ENCODE results near the gene MTMR3. TPM values are rescaled to one million over a fixed set of nuclear protein-coding genes. Genes with fewer than 3 reads are reported as not detected.

The MTMR3 gene
- total and polyA plus RNA-seq, 2 of the 8 experiments (the other 6 are each of a cell fraction or from before 2014, with no cell fraction given) = 16.9 to 18.5 TPM

- Histone ChIP-seq H2AK5ac (ENCODE audit: low read depth, low read length) (no peak overlapping the region), H2BK12ac (ENCODE audit: low read depth, low read length) (no peak overlapping the region), H3K27ac (ENCODE audit: low read depth, low read length) (no peak overlapping the region), H2BK5ac (ENCODE audit: low read depth, low read length) (no peak overlapping the region), H4K20me1 (replicated peaks in 1 of 2; ENCODE audit: control insufficient read depth in 1 of 2, insufficient read depth in 2 of 2, low read length in 2 of 2) (no peaks in the 10 kb centered on the region), H3K4me2 (ENCODE audit: insufficient read depth in 1 of 2, low read depth in 2 of 2, low read length in 2 of 2) (no peak overlapping the region), H2BK15ac (ENCODE audit: low read length) (no peak overlapping the region), H3K36me3 (ENCODE audit: control insufficient read depth in 2 of 4, insufficient read depth in 4 of 4, low read length in 3 of 4) (peaks cover 0 to 4% (median 2%) of the 10 kb centered on the region in 4 experiments; a peak in 3 of 8 replicates), H4K91ac (replicated peaks; ENCODE audit: insufficient read length, low read length) (no peak overlapping the region), H3K56ac (replicated peaks; ENCODE audit: insufficient read length, low read depth, low read length) (no peak overlapping the region), H3K4ac (replicated peaks; ENCODE audit: insufficient read length, low read depth, low read length) (no peak overlapping the region), H3K9ac (replicated peaks in 1 of 4; ENCODE audit: extremely low read depth in 1 of 4, low read depth in 3 of 4, low read length in 3 of 4) (no peak overlapping the region), H4K5ac (ENCODE audit: insufficient read length, low read depth, low read length) (no peak overlapping the region), H3K23me2 (ENCODE audit: low read depth, low read length) (no peaks in the 10 kb centered on the region), H3K79me1 (ENCODE audit: low read depth, low read length) (no peaks in the 10 kb centered on the region; the same call in 1 of the 2 replicates), H3K79me2 (ENCODE audit: control insufficient read depth in 1 of 2, insufficient read depth in 2 of 2, low read length in 2 of 2) (no peaks in the 10 kb centered on the region; a peak in 1 of 4 replicates), H3K4me1 (replicated peaks in 1 of 4; ENCODE audit: control insufficient read depth in 3 of 4, insufficient read depth in 4 of 4, low read length in 3 of 4) (peaks cover 0 to 7% (median 4%) of the 10 kb centered on the region in 4 experiments; a peak in 3 of 7 replicates), H3K18ac (ENCODE audit: extremely low read depth, low read length) (no peak overlapping the region), H3K27me3 (replicated peaks in 1 of 4; ENCODE audit: control insufficient read depth in 3 of 4, extremely low read depth in 1 of 4, insufficient read depth in 3 of 4, low read length in 3 of 4) (no peaks in the 10 kb centered on the region), H4K8ac (ENCODE audit: extremely low read depth, insufficient read depth, low read length) (no peak overlapping the region), H2BK120ac (replicated peaks; ENCODE audit: low read depth, low read length) (no peak overlapping the region), H2BK20ac (ENCODE audit: low read length) (no peak overlapping the region), H3K4me3 (ENCODE audit: extremely low read depth in 1 of 4, insufficient read depth in 2 of 4, low read depth in 3 of 4, low read length in 4 of 4) (no peak overlapping the region), H3K14ac (ENCODE audit: insufficient read length) (no peak overlapping the region), H2AFZ (ENCODE audit: low read length) (no peak overlapping the region), H3K9me3 (ENCODE audit: insufficient read depth in 2 of 2, low read depth in 1 of 2, low read length in 1 of 2) (no peaks in the 10 kb centered on the region), H3K23ac (ENCODE audit: insufficient read length) (no peak overlapping the region)
- ChIA-PET CTCF (ENCODE audit: partially characterized antibody) (interaction anchor here (0.9 to 3.2 kb wide), 3 partner anchors 9 to 16 kb away, joined by 3 to 11 read pairs (median 7); no protein-coding TSS in a partner anchor), POLR2A (ENCODE audit: partially characterized antibody) (no interaction called here)
- no peak for FAIRE-seq
- 84% methylated on average over 2 of the region's 2 CpGs; no CpG with 5 or more reads in 1 of the 2 experiments for WGBS, 2 experiments (ENCODE audit: extremely low coverage in 1 of 2, insufficient coverage in 1 of 2, insufficient read length in 1 of 2, insufficient replicate concordance in 2 of 2, low coverage in 1 of 2, low lambda C conversion rate in 2 of 2, missing lambda C conversion rate in 1 of 2)
- DNase-seq (ENCODE audit: low read depth in 1 of 2, low spot score in 2 of 2) = no peak
- TF ChIP-seq TCF12 (IDR thresholded peaks at IDR 0.05; ENCODE audit: low read depth, low read length) = no peak
- TF ChIP-seq CEBPB (IDR thresholded peaks at IDR 0.05; ENCODE audit: low read depth, low read length) = 0 out of 2 replicates have a peak, but pooled peaks have one; percentile 5
- TF ChIP-seq JUND (IDR thresholded peaks at IDR 0.05; ENCODE audit: low read length) = no peak
Observed at GRCh38 chr22:29988719-29989118, 105.7 kb downstream of the MTMR3 start.
